Measurements from ENCODE around the gene AAK1.

GRCh38 chr2:69616755-69617154 lies 26.8 kb downstream of the AAK1 start:
- no peak for TF ChIP-seq CTCF (IDR thresholded peaks at IDR 0.05)
- no peak for TF ChIP-seq POLR2A (IDR thresholded peaks at IDR 0.05)

Data from adrenal gland (tissue), 5 donors.